Tongue (tissue), 2 donors: Measurements from ENCODE around the gene TRAF3IP1. TPM values are rescaled to one million over a fixed set of nuclear protein-coding genes. Genes with fewer than 3 reads are reported as not detected.
A peak's percentile ranks its signal among the peaks of the same experiment; 100 is the strongest.
"Not testable (repeated sequence)": the region's sequence is repeated elsewhere in the genome, so short reads cannot be mapped to it uniquely, and the experiment has no call there.

Experiments
- DNase-seq: peaks from one replicate; pipeline ENCODE4 v3.0.0-alpha.2; 2015
- total RNA-seq: library from RNA; depleted of rRNA; stranded (reverse); fragments of >200 nt; gene quantifications from one replicate; pipeline ENCODE4 v1.2.3, GENCODE V29; 2014

Gene TRAF3IP1
- total RNA-seq, 1 donor from 2014 or later: 3.5 TPM

DNA sequence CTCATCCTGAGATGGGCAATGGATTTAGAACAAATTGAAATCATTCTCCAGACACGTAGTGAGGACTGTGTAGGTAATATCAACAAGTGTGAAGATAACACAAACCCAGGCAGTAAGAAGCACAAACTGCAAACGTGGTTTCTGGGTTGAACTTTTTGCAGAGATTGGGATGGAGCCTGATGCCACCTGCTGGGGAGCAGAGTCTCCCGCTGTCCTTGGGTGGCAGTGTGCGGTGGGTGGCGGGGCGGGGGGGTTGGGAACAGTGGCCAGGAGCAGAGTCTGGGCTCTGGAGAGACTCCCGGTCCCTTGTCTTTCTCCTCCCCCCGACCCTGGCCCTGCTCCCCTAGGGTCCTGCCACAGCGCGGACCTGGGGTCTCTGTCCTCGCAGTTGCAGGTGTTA is 19.5 kb downstream of the TRAF3IP1 start:
- DNase-seq: peak; percentile 5

DNA sequence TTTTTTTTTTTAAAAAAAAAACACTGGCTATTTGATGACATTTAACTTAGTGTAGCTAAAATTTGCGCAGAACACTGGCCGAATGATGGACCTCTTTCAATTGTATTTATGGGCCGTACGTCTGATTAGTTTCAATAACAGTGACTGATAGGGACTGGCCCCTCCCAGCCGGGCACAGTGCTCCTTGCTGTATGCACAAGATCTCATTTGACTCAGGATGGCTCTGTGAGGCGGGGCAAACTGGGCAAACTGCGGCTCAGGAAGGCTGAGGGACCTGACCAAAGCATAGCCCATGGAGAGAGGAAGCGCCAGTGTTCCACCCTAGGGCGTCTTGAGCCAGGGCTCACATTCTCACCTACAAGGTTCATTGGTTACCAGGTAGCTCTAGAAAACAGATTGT is 21.2 kb downstream of the TRAF3IP1 start:
- DNase-seq: no peak

- DNase-seq: no peak
Observed at GRCh38 chr2:238344035-238344434, 23.7 kb downstream of the TRAF3IP1 start.

GRCh38 chr2:238344517-238344916 is 24.2 kb downstream of the TRAF3IP1 start:
- no peak for DNase-seq

DNA sequence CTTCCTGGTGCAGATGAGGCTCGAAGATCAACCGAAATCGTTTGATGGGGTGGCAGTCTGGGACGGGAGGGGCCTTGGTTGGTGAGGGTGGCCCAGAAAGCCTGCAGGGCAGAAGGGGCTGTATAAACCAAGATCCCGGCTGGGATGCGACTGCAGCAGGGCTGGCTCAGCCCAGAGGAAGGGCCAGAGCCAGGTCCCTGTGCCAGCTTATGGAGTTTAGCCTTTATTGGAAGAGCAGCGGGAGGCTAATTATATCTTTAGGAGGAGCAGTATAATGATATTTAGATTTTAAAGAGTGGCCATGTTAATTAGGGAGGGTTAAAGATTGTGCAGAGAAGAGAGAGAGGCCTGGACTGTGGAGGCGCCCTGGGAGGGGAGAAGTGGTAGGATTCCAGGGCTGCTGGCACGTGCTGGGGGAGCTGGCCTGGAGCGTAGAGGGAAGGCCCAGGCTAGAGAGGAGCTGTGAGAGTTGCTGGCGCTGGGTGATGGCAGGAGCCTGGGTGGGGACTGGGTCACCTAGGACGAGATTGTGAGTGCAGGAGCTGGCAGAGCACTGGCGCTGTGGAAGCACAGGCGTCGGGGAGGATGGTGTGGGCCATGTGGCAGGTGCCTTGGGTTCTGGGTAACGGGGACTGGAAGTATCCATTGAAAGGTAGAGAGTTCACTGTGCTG is 25.1 kb downstream of the TRAF3IP1 start:
- no peak for DNase-seq

DNA sequence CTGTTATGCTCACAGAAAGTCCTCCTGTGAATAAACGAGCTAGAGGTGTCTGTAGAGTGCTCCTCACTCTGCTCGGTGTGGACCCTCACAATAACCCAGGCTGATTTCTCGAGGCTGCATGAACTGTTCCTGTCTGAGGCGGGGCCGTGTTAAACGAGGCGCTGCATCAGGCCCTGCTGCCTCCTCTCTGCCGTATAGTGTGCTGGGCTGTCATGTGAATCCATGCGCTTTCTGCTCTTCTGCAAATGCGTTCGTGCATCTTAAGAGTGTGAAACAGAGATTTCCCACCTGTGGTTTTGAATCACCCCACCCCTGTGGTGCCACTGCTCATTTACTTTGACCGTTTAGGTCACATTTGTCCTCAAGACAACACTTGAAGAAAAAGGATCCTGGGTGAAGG is 26.2 kb downstream of the TRAF3IP1 start:
- no peak for DNase-seq

DNA sequence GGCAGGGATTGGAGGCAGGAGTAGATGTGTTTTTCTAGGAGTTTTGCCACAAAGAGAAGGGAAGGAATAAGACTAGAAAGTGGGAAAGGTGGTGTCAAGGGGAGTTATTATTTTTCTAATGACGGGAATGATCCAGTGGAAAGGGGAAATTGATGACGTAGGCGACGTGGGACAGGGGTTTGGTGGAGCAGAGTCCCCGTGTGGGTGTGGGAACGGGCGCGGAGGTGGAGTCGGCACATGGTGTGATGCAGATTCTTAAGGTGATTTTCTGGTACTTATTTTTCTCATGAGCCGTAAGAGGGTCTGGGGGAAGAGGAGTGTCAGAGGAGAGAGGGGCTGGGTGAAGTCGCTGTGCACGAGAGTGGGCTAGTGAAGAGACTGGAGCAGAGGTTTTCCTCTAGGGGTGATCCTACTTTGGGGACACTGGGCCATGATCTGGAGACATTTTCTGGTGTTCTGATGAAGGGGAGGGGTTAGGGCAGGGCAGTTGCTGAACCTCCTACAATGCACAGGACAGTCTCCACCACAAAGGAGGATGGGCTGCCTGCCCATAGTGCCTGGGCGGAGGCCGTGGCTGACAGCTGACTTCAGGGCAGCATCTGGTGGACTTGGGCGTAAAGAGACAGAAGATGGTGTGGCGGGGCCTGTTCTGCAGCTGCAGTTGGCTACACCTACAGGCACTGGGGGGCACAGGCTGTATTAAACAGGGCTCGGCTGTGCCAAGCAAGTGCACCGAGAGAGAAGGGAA is 30.0 kb downstream of the TRAF3IP1 start:
- no peak for DNase-seq

- no peak for DNase-seq
Observed at GRCh38 chr2:238351315-238351714, 31.0 kb downstream of the TRAF3IP1 start.

DNA sequence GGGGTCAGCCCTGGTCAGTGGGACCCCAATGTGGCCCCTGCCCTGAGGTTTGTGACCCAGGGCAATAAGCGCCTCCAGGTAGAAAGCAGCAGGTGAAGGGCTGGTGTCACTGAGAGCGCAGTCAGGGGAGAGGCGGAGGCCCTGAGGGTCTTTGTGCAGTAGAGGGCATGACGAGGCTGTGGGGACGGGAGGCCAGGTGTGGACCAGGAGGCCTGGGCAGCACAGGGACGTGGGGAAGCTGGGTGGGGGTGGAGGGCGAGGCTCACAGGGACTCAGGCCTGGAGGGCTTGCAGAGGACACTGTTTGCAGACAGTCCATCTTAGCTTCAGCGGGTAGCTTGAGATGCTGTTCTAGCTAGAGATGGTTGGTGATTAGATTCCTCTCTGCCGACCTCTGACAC is 32.0 kb downstream of the TRAF3IP1 start:
- no peak for DNase-seq

GRCh38 chr2:238358769-238359168 is 38.5 kb downstream of the TRAF3IP1 start:
- no peak for DNase-seq

DNA sequence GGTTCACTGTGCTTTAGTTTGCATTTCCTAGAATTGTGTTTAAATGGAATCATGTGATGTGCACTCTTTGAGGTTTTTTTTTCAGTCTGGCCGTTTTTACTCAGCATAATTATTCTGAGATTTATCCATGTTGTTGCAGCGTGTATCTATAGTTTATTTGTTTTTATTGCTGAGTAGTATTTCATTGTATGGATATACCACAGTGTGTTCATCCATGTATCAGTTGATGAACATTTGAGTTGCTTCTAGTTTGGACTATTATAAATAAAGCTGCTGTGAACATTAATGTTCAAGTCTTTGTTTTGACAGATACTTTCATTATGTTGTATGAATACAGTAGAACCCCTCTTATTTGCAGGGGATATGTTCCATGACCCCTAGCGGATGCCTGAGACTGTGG is 39.1 kb downstream of the TRAF3IP1 start:
- DNase-seq: no peak

DNA sequence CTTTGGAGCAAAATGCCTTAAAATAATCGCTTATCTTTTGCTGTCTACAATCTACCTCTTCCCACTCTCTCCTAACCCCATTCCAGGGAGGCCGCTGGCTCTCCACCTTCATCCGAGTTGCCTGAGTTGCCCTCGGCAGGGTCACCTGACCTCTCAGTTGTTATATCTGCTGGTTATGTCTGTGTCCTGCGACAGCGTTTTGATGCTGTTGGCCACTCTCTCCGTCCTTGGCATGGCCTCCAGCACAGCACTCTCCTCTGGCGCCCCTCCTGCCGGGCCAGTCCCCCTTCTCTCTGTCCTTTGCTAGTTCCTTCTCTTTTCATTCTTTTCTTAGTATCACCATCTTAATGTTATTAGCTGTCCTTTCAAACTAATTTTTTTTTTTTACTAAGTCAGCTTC is 41.6 kb downstream of the TRAF3IP1 start:
- no peak for DNase-seq

- DNase-seq: no peak
Observed at GRCh38 chr2:238362626-238363025, 42.3 kb downstream of the TRAF3IP1 start.

GRCh38 chr2:238369591-238370040 is 49.3 kb downstream of the TRAF3IP1 start:
- no peak for DNase-seq

GRCh38 chr2:238370094-238370822 is 49.9 kb downstream of the TRAF3IP1 start:
- no peak for DNase-seq

GRCh38 chr2:238370823-238371372 is 50.6 kb downstream of the TRAF3IP1 start:
- DNase-seq: peak; percentile 85

GRCh38 chr2:238372277-238372676 is 52.0 kb downstream of the TRAF3IP1 start:
- DNase-seq: not testable (repeated sequence)

DNA sequence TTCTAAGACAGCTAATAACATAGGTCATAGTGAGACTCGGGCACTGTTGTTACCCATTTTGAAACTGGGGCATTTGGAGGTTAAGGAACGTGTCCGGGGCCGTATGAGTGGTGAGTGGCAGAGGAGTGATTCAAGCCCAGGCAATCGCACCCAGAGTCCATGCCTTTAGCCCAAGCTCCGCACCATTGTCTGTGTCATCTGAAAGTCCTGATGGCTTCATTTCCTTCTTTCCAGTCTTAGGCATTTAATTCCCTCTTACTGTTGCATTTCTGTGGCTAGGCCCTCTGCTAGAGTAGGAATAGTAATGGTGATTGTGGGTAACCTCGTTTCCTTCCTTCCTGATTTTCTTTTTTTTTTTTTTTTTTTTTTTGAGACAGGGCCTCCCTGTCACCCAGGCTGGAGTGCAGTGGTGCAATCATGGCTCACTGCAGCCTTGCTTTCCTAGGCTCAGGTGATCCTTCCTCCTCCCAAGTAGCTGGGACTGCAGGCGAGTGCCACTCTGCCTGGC is 56.6 kb downstream of the TRAF3IP1 start:
- no peak for DNase-seq

- peak; percentile 63 for DNase-seq
Observed at GRCh38 chr2:238378230-238379095, 58.1 kb downstream of the TRAF3IP1 start.

DNA sequence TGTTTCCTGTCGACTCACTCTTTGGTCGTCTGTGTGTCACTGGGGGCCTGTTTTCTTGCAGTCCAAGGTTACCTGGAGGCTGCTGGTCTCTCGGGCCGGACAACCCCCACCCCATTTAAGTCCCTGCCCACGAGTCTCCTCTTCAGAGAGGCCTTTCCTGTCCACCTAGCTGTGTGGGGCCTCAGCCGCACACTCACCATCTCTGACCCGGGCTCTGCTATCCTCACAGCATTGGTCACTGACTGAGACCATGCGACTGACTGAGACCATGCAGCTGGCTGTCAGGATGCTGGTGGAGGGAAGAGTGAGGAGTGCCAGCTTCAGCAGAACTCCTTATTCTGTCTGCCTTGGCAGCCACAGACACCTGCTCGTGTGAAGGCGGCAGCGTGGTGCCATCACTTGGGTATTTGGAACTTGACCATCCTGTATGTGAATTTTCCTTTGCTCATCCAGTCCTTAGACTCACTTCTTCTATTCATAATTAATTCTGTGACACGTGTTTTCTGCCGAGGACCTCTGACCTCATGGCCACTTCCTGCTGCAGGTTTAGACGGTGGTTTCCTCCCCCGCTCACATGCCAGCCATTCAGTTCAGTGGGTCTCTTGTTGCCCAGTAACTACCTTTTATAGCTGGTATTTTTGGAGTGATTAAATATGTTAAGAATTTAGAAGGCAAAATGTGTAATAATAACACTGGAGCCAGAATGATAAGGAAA is 58.9 kb downstream of the TRAF3IP1 start:
- no peak for DNase-seq

DNA sequence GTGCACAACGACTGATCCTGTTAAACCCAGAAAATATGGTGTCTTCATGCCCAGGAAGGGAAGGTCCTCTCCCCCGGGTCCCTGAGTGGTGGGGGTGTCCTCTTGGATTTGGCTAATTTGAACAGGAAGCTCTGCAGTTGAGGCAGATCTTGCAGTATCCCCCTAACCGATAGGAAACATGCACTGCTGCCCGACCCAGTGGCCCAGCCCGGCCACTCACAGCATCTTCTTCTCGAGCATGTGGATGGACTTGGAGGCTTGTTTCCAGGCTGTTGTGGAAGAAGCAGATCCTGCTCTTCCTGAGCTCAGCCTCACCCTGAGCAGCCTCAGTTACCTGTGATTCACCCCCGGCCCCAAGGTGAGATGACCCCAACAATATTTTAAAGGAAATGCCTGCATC is 60.0 kb downstream of the TRAF3IP1 start:
- DNase-seq: no peak
